GM08714 (cell line): Measurements from ENCODE around the gene PRF1.

Experiments
- H3K4me3 ChIP-seq: fragments of 200-500 bp; sonication (Bioruptor generic); 2 replicates; pipeline ENCODE4 v1.5.1; 2014; ENCODE audit warnings: mild to moderate bottlenecking, low read length, inconsistent platforms
- ZNF274 ChIP-seq: IDR thresholded peaks from 2 replicates; pipeline ENCODE4 v1.6.1; 2012; ENCODE audit warnings: mild to moderate bottlenecking, low read depth, low read length

Gene PRF1

DNA sequence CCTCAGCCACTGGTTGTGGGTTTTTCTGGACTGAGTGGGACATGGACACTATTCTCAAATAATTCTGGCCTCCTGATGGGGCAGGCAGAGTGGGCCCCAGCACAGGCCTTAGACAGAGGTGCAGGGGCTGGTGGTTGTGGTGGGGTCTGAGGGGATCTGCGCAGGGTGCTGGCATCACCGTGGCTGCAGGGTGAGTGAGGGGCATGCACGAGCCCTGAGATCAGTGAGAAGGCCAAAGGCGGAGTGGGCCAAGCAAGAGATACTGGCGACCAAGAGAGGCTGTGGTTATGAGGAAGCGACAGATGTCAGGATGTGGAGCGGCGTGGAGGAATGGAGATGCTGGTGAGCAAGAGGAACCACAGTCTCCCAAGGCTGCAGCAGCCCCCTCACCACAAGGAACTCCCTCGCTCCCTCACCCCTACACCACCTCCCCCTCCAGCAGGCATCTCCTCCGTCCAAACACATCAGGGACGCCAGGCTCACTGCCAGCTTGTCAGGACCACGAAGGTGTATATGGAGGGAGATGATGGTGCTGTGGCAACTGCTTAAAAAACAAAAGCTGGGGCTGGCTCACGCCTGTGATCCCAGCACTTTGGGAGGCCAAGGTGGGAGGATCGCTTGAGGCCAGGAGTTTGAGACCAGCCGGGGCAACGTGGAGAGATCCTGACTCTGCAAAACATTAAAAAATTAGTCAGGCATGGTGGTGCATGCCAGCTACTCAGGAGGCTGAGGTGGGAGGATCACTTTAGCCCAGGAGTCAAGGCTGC is 9.6 kb downstream of the PRF1 start:
- H3K4me3 ChIP-seq, result no peak overlapping the region
- no peak for TF ChIP-seq ZNF274

DNA sequence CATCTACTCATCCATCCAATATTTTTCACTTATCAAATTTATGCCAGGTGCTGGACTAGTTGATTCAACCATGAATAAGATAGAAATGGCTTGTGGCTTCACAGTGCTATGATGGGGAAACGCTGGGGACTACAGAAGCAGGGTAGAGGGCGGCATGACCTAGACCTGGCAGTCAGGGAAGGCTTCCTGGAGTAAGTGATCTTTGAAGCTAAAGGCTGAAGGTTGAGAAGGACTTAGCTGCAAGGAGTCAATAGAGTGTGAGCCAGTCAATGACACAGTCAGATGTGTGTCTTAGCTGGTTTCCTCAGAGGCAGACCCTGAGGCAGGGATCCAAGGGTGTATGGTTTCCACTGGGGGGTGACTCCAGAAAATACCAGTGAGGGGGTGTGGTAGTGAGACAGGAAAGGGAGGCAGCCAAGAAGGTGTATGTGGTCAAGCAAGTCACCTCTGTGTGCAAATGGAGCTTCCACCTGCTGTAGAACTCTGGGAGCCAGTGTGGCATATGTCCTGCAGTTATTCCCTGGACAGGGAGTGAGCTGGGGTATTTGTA is 10.3 kb downstream of the PRF1 start:
- no peak overlapping the region for H3K4me3 ChIP-seq
- no peak for TF ChIP-seq ZNF274

DNA sequence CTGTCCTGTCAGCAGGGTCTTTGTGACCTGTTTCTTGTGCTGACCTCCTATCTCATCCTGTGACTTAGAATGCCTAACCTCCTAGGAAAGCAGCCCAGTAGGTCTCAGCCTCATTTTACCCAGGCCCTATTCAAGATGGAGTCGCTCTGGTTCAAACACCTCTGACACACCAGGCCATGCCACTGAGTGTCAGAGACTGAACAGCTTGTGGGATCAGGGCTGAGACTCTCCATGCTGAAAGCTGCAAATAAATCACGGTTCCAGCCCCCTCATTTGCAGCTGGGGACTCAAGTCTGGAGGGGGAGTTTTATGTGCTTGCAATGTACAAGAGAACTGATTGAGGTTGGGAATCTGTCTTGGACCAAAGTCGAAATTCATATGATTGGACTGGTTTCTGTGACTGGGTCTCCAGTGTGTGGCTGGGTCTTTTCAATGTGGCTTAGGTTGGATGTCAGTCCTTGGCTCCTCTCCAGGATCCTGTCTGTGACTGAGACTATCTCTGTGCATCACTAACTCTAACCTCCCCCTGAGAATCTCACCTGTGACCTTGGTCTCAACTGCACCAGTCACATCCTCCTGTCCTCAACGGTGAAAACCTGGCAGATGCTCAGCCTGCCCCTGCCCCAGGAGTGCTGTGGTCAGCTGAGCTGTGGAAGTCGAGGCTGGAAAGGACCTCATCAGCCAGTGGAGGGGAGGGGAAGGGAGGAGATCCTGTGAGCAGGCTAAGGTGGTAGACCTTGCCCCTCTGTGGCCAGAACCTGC is 11.7 kb downstream of the PRF1 start:
- no peak for TF ChIP-seq ZNF274
- no peak overlapping the region for H3K4me3 ChIP-seq

DNA sequence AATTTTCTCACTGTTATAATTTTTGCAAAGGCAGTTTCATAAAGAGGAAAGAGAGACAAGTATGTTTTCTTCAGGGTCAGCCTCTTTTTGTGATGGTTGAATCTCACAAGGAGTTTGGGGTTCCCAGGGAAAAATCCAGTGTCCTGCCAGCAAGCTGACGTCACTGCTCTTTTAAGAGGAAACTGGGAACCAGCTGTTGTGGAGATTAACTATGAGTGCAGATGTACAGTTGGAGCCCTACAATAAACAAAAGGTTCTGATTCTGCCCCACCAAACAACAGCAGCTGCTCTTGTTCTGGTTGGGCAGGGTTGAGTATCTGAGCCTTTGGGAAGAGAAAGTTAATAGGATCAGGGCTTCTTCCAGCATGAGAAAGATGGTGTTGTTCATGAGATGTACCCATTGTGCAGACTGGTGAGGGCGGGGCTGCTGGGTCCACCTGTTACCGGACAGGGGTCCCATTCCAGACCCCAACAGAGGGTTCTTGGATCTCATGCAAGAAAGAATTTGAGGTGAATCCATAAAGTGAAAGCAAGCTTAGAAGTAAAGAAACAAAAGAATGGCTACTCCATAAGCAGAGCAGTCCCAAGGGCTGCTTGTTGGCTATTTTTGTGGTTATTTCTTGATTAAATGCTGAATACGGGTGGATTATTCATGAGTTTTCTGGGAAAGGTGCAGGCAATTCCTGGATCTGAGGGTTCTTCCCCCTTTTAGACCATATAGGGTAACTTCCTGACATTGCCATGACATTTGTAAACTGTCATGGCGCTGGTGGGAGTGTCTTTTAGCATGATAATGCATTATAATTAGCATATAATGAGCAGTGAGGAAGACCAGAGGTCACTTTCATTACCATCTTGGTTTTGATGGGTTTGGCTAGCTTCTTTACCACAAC is 12.5 kb downstream of the PRF1 start:
- no peak for TF ChIP-seq ZNF274
- H3K4me3 ChIP-seq, result no peak overlapping the region

DNA sequence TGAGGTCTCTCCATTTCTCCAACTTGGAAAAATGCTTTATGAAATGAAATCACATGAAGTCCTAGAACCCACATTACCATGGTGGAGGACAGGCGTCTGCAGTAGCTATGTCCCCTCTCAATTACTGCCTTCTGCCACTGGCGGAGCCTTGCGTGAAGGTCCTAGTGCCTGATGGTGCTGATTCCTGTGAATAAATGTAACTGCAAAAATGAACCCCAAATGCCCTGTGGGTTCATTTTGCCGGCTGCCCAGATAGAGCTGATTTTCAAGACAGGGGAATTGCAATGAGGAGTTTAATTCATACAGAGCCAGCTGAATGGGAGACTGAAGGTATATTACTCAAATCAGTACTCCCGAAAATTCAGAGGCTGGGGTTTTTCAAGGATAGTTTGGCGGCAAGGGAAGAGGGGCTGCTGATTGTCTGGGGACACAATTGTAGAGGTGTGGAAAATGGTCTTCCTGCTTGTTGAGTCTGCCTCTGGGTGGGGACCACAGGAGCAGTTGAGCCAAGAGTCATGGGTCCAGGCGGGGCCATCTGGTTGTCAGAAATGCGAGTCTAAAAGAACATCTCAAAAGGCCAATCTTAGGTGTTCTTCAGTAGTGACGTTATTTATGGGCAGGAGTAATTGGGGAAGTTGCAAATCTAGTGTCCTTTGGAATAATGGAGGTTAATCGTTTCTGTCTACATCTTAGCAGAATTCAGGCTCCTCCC is 13.5 kb downstream of the PRF1 start:
- no peak for TF ChIP-seq ZNF274
- no peak overlapping the region for H3K4me3 ChIP-seq

DNA sequence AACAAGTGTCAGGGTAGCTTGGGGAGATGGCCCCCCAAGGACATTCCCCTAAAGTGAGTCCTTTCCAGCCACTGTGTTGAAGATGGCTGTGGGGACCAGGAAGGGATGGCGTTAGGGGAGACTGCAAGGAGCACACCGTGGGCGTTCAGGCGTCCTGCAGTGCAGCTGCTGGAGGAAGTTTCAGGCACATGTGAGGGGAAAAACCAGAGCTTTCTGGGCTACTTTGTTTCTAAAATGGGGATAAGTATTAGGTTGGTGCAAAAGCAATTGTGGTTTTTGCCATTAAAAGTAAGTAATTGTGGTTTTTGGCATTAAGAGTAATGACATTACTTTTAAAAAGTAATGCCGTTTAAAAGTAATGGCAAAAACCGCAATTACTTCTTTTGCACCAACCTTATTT is 14.3 kb downstream of the PRF1 start:
- no peak overlapping the region for H3K4me3 ChIP-seq
- TF ChIP-seq ZNF274, result no peak

DNA sequence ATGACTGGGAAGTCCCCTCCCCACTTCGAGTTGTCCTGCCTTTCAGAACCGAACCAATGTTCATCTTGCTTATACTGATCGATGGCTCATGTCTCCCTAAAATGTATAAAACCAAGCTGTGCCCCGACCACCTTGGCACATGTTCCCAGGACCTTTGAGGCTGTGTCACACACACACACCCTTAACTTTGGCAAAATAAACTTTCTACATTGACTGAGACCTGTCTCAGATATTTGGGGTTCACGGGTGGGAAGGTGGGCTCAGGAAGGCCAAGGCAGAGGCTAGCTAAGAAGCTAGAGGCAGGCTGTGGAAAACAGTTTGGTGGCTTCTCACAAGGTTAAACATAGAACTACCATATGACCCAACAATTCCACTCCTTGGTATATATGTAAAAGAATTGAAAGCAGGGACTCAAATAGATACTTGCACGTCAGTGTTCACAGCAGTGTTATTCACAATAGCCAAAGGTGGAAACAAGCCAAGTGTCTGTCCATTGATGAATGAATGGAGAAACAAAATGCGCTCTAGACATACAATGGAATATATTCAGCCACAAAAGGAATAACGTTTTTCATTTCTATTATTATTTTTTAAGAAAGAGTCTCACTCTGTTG is 15.4 kb downstream of the PRF1 start:
- H3K4me3 ChIP-seq, result no peak overlapping the region
- no peak for TF ChIP-seq ZNF274

DNA sequence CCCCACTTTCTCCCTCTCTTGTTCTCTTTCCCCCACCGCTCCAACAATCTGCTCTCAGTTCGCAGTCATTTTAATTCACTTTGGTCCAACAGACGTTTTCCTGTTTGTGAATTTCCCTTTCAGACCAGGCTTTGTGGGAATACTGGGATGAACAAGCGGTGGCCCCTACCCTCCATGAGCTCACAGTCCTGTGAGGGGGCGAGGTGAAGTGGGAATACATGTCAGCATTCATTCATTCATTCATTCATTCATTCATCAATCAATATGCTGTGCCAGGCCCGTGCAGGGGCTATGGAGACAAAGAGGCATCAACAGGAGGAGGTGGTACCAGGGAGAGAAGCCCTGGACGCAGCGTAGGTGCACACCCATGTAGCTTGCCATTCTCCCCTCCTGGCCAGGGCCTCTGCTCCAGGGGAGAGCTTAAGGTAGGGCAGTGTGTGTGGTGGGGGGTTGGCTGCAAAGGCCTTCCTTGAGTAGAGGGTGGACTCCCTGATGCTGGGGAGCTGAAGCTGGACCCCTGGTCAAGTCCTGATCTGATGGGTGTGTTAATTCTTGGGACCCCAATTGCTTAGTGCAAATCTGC is 16.1 kb downstream of the PRF1 start:
- no peak for TF ChIP-seq ZNF274
- no peak overlapping the region for H3K4me3 ChIP-seq

DNA sequence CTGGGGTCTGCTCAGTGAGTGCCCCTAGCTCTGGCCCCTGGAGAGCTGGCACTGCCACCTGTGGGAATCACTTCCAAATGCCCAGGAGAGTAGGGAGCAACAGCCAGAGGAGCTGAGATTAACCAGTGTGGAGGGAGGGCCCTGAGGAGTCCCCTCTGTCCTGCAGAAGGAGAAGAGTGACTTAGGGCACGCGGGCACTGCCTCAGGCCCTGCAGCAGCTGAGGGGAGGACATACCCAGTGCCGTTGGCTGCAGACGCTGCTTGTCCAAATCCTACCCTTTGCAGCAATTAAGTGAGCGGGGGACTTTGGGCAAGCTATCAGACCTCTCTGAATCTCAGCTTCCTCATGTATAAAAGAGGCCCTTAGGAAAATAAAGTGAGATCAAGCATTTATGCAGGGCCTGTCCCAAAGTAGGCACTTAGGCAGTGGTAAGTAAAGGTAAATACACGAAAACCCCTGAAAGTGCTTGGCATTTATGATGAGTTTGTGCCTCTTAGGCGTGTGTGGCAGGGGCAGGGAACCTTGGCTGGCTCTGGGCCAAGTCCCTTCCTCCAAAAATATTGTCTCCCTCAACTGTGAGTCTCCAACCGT is 16.9 kb downstream of the PRF1 start:
- no peak for TF ChIP-seq ZNF274
- no peak overlapping the region for H3K4me3 ChIP-seq

DNA sequence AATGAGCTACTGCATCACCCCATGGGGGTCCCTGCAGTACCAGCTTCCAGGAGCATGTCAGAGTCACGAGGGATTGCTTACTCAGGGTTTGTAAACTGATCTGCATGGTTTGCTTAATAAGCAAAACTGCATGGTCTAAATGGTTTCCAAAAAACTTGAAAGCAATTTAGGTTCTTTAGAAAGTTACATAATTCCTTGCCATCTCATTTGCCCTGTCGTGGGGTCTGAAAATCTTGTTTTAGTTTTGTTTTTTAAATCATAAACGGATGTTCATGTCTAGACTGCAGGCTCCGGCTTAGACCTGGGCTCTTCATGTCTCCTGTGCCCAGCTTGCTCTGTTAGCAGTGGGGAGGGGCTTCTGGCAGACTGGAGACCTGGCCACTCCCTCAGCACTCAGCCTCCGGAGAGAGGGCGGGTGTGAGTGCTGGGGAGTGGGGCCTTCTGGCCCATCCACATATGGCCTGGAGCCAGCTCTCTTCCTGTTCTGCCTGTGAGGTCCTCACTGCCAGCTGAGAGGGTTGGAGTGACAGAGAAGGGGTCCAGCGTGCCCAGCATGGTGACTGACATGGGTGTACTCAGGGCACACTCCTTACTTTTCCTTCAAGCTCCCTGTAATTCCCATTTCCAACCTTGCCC is 17.5 kb downstream of the PRF1 start:
- no peak overlapping the region for H3K4me3 ChIP-seq
- no peak for TF ChIP-seq ZNF274

DNA sequence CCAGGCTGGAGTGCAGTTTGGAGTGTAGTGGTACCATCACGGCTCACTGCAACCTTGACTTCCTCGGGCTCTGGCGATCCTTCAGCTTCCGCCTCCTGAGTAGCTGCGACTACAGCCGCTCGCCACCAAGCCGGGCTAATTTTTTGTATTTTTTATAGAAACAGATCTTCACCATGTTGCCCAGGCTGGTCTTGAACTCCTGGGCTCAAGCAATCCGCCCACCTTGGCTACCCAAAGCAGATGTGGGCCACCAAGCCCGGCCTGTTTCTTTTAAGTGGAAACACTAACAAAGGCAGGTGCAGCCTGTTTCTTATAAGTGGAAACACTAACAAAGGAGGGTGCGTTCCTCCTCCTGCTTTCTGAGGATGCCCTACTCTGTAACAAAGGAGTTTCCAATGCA is 18.2 kb downstream of the PRF1 start:
- no peak for TF ChIP-seq ZNF274

DNA sequence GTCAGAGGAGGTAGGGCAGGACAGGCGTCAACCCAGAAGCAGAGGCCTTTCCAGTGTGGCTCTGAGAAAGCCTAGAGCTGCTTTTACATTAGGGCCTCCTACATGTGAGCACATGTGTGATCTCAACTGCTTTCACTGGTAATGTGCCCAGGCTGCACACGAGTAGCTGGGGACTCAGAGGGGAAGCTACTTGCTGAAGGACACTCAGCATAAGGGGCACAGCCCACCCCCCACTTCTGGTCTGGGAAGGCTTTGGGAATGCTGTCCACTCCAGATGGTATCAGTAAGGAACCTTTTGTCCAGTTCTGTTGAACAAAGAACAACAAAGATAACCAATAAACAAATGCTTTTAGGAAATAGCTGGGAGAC is 18.9 kb downstream of the PRF1 start:
- no peak for TF ChIP-seq ZNF274
- H3K4me3 ChIP-seq, result no peak overlapping the region

More for the DNA sequence above, 18.2 kb downstream of the PRF1 start:
- H3K4me3 ChIP-seq, result no peak overlapping the region
